HG03135 (cell line): Measurements from ENCODE around the gene HES7.

ENCODE experiments used
- ATAC-seq: cut with Tn5 transposase; IDR thresholded peaks from one replicate; pipeline ENCODE4 v1.9.1; 2021; ENCODE audit warnings: mild to moderate bottlenecking, moderate library complexity; ENCODE audit not compliant: unreplicated experiment

The HES7 gene

DNA sequence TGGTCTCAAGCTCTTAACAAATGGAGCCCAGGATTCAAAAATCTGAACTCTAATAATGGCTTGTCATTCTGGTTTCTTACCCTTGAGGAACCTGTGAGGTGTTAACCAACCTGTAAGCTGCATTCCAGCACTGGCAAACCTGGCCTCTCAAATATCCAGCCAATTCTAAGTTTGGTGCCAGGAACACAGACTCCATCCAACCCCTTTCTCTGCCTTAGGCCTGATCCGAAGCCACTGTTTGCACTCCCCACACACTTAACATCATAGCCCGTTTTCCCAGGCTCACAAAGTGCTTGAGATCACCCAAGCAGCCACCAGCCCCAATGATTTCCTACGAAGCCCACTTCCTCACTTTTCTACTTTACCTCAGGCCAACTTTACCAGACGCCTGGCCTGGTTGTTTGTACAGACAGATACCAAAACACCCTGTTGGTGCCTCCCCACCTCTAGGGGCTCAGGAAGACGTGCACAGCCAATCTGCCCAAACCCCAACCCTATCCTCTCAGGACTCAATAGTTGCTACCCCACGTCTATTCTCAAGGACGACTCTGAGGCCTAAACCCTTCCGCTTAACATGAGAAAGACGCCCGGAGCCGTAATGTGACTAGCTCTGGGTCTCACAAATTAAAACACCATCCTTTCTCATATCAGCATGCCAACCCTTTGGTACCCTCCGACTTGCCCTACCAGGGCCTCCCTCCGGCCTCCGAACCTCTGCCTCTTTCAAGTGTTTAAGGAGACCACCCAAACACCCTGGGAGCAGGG lies 31.5 kb upstream of the HES7 start:
- no peak for ATAC-seq

GRCh38 chr17:8154608-8155155 lies 30.8 kb upstream of the HES7 start:
- no peak for ATAC-seq

DNA sequence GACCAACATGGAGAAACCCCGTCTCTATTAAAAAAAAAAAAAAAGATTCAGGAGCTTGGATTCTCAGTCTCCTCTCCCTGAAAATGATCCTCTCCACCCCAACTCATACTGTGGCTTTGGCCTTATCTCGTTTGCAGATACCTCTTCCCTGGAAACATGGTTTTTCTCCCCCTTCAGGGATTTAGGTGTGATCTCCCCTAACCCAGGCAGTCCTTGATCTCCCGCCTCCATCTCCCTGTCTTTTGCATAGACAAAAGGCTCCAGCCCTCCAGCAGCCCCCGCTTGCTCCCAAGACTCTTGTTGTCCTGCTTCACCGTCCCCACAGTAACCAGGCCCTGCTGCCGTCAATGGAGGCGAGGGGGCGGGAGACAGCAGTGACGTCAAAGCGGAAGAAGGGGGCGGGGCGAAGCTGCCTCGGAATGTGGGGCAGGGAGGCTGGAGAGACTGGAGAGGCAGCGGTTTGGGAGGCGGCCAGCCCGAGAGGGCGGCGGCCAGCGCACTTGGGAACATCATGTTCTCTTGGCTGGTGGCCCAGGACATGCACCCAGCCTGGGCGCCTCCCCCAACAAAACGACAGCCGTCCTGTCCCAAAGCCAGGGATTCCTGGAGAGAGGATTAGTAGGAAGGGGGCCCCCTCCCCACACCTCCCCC lies 30.2 kb upstream of the HES7 start:
- no peak for ATAC-seq

GRCh38 chr17:8153525-8153956 lies 29.6 kb upstream of the HES7 start:
- ATAC-seq: no peak

DNA sequence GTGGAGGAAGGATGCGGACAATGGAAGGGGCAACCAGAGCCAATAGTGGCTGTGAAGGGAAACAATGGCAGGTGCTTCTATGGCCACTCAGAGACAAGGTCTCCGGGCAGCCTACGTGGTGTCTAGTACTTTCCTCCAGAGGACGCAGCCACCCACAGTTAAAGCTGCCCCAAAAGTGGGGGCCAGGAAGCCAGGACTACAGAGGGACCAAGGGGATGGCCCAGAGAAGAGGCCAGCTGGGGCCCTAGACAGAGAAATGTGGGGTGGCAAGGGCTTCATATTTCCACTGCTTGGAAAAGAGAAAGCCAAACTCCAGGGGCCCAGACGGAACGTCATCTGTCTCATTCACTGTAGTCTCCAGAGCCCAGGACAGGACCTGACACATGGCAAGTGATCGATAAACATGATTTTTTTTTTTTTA lies 29.1 kb upstream of the HES7 start:
- no peak for ATAC-seq

DNA sequence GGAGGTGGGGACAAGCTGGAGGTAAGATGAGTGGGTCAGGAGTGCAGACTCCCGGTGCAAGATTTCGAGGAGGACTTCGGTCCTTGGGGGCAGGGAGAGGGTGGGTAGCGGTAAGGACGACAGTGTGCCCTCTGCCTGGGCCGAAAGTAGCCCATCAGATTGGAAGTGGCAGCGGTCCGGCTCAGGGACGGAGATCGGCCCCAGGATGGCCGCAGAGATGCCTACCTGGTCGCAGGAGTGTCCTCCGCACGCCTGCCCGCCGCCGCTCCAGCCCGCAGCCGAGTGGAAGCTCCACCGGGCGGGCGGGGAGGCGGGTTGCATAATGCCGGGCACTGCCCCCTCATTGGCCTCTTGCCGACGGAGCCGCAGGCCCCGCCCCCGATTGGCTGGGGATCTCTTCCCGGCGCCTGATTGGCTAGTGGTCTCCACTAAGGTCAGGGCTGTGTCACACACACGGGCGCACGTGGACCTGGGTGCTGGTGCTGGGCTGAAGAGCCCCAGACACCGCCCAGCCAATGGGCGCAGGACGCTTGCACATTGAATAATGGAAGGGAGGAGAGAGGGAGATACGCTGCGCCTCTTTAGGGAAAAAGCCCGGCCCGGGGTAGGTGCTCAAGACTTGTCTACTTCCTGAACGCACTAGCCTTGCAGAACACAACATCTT lies 28.3 kb upstream of the HES7 start, which contains the start of gene PER1:
PER1 (minus strand) TSS at position 293 of the 664 bp plus-strand sequence. CDS start 1,698 bp downstream, outside the sequence.
- ATAC-seq: no peak

DNA sequence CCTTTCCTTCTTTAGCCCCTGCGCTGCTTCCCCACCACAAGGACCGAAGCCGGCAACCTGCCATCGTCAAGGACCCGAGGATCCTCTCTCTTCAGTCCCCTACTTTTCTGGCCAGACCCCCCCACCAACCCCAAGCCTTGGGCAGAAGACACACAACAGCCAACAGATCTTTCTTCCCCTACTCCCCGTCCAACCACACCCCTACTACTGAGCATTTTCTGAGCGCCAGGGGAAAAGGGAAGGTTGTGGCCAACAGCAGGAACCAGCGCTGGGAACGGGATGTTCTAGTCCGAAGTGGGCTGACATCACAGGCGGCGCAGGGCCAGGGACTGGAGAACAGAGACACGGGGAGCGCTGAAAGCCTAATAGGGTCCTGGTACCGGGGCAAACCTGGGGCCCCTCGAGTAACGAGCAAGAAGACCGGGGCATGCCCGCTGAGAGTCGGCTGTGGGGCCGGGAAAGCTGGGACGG lies 27.8 kb upstream of the HES7 start:
- ATAC-seq: no peak

DNA sequence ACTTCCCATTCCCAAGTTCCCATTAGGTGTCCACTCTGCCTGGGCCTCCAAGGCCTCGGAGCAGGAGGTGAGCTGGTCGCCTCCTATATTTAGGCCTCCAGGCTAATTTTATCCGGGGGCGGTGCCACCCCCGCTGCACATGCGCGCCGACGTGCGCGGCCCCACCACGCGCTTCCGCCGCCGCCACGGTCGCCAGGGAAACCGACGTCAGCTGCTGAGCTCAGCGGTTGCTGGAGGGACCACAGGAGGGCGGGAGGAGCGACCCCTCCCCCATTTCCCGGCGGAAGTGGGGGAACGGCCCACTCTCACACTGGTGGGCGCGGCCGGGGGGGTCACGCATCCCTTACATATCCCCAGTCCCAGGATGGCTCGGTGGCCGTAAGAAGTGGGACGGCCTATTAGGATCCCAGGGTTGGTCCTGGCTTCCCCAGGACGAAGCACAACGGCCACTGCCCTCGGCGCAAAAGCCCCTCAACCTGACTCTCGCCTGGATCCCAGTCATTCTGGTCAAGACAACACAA lies 27.3 kb upstream of the HES7 start:
- ATAC-seq: peak; percentile 43

DNA sequence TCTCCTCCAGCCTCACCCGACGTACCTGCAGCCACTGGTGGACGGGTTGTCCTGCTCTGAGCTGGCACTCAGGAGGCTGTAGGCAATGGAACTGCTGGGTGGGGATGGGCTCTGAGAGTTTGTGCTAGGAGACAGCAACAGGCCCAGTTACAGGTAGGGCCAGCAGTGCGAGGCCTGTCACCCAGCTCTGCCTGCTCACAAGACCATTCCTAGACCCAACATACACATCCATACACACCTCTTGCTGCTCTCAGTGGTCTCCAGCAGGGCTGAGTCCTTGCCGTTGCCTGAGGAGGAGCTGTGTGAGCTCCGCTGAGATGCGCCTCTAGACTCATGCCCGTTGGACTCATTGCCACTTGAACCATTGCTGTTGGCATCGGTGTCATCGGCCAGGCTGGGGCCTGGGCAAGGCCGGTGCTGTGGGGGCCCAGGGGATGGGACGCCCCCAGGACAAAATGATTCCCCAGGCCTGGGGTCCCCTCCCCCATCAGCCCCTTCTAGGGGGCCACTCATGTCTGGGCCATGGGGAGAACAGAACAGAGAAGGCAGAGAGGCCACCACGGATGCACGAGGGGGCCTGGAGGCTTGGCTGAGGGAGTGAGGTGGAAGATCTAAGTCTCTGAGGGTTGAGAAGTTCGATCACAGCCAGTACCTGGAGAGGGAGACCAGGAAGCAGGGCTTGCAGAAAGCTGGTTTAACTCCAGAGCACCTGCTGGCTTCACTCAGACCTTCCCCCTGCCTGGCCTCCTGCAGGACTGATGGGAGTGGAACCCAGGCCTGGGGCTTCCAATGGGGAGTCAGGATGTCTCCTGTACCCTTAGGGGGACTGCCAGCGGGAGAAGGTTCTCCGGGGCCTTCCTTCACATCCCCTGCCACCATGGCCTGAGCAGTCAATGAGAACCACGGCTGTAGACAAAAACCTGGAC lies 26.6 kb upstream of the HES7 start:
- no peak for ATAC-seq

- ATAC-seq: no peak
Measured at GRCh38 chr17:8149419-8150193, 25.7 kb upstream of the HES7 start.

DNA sequence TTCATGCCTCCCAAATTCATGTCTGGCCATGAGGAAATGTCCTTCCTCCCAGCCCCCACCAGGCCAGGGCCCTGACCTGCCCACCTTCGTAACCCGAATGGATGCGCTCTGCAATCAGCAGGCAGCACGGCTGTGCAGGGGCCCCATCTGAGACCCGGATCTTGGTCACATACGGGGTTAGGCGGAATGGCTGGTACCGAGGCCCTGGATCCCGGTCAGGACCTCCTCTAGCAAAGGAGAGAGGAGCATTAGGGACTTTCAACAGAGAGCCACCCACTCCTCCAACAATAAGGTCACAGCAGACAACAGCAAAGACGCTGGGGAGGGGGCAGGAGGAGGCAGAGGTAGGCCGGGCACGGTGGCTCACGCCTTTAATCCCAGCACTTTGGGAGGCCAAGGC lies 24.7 kb upstream of the HES7 start:
- ATAC-seq: no peak

DNA sequence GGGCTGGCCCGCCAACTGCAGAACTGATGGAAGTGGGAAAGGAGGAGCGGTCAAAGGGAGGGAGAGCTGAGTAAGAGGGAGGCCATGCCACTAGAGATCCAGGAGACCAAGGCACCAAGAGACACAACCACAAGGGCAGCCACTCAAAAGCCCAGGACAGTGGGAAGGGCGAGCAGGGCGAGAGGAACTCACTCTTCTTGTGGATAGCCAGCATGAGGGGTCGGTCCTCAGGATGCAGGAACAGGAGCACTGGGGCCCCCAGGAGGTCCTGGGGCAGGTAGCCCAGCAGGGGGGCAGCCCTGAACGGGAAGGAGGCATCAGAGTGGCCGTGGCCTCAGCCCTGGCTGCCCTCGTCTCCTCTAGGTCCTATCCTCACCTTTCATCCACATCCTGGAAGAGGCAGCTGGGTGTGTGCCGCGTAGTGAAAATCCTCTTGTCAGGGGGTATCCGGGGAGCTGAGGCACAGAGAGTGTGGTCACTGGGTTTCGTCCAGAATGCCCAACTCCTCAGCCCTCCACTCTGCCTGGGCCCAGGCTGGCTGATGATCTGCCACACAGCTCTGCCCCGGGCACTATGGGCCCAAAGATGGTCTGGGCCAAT lies 24.0 kb upstream of the HES7 start:
- ATAC-seq: no peak

- ATAC-seq: no peak
Measured at GRCh38 chr17:8147141-8147804, 23.4 kb upstream of the HES7 start.

DNA sequence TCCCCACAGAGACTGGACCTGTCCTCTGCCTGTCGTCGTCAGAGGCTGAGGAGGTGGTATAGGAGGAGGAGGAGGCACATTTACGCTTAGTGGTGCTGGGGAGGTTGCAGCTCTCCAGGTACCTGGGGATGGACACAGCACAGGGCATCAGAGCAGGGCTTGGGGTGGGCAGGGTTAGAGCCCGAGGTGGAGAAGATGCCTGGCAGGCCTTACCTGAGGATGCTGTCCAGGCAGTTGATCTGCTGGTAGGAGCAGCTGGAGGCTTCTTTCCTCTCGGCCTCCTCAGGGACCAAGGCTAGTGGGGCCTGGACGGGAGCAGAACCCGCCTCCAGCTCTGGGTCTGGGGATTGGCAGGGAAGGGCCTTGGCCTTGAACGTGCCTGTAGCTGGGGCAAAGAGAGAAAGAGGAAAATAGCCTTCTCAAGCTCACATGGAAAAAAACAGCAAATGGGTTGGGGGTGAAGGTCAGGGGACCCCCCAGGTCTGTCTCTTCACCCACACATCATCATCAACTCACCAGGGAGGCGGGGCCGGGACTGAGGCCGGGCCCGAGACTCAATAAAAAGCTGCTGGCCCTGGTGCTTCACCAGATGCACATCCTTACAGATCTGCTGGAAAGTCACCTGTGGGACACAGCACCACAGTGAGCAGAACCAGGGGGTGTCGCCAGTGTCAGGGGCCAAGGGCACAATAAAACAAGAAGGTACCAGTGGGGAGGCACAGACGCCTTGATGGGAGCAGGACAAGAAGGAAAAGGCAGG lies 22.7 kb upstream of the HES7 start:
- ATAC-seq: no peak

- ATAC-seq: no peak
Measured at GRCh38 chr17:8145811-8146210, 21.9 kb upstream of the HES7 start.

- ATAC-seq: no peak
Measured at GRCh38 chr17:8144401-8145231, 20.7 kb upstream of the HES7 start.
